NCI-H1694 treated with DMSO at 0.1 percent for 48 hours (cell line): Measurements from ENCODE around the gene HK1.
A peak's percentile ranks its signal among the peaks of the same experiment; 100 is the strongest.
"Not testable (repeated sequence)": the region's sequence is repeated elsewhere in the genome, so short reads cannot be mapped to it uniquely, and the experiment has no call there.

Experiments used
- DNase-seq: peaks from one replicate; lab custom pipeline; 2025; lab: John Stamatoyannopoulos, UW

HK1 gene

GRCh38 chr10:69328380-69328735 lies 50.1 kb downstream of the HK1 start:
- DNase-seq: no peak

GRCh38 chr10:69328888-69329287 lies 50.6 kb downstream of the HK1 start:
- not testable (repeated sequence) for DNase-seq

DNA sequence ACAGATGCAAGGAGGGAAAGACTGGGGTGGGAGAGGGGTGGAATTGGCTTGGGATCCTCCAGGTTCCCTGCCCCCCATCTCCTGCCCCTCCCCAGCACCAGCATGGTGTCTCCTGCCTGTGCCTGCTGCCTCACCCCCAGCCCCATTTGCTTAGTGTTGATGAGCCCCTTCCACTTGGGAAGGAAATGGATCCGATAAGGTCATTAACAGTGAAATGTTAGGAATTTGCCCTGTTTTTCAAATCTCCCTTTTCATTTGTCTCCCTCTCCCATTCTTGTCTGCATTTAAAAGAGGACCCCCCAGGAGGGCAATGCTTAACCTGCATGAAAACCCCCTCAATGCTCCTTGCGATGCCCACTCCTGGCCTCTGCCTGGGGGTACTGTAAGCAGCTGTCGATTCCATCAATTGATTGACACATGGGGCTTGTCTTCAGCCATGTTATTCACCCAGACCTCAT lies 51.5 kb downstream of the HK1 start:
- no peak for DNase-seq

DNA sequence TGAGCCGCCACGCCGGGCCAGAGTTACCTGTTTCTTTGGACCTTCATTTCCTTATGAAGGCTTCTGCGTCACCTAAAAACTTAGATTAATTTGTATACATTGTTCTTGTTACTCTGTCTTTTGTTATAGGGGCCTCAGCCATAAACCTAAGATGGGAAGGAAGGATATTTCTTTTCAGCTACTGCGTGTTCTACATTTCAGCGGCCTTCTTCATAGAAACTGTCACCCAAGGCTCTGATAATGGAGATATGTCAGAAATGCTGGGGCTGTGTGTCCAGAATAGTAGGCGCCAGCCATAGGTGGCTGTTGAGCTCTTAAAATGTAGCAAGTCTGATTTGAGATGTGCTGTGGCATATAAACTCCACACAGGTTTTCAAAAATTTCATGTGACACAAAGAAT lies 52.9 kb downstream of the HK1 start:
- DNase-seq: no peak

- DNase-seq: no peak
These were observed 54.1 kb downstream of the HK1 start for GRCh38 chr10:69332278-69333010.

DNA sequence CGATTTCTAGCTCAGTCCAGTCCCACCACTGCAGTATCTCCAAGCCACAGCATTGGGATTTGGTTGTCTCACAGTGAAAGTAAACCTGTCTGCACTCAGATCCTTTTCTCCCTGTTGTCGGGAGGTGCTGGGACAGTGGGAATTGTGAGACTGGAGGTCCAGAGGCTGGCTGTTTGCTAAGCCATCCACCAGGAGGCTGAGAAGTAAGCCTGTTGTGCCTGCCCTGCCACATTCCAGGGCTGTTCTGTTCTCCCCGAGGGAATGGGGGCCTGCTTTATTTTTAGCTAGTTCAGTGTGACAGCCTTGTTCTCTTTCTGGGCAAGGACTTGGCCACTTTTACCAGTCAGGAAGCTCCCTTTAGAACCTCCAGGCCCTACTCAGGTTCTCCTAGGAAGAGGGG lies 54.9 kb downstream of the HK1 start:
- no peak for DNase-seq

GRCh38 chr10:69333865-69334301 lies 55.6 kb downstream of the HK1 start:
- DNase-seq: not testable (repeated sequence)

- no peak for DNase-seq
These were observed 56.2 kb downstream of the HK1 start for GRCh38 chr10:69334302-69335062.

DNA sequence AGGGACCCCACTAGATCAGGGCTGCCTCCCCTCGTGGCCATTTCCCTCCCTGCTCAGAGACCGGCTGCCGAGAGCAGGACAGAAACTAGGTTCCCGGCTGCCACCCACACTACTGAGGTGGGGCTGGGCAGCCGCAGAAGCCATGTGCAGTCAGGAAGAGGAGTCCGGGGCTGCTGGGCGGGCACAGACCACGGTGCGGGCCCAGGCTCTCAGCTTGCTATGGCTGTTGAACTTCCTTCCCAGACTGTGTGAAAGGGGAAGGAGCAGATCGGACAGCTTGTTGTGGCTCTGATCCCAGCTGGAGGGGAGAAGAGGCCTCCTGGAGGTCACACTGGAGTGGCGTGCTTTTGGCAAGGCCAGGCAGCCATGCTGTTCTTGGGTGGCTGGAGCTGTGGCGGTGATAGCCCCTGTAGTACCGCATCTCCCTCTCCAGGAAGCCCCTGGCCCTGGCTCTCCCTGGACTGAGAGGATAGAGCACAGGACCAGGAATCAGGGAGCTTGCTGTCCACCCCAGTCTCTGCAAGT lies 56.8 kb downstream of the HK1 start:
- DNase-seq: no peak

GRCh38 chr10:69335613-69336012 lies 57.3 kb downstream of the HK1 start:
- no peak for DNase-seq

- DNase-seq: no peak
These were observed 58.6 kb downstream of the HK1 start for GRCh38 chr10:69336952-69337295.

DNA sequence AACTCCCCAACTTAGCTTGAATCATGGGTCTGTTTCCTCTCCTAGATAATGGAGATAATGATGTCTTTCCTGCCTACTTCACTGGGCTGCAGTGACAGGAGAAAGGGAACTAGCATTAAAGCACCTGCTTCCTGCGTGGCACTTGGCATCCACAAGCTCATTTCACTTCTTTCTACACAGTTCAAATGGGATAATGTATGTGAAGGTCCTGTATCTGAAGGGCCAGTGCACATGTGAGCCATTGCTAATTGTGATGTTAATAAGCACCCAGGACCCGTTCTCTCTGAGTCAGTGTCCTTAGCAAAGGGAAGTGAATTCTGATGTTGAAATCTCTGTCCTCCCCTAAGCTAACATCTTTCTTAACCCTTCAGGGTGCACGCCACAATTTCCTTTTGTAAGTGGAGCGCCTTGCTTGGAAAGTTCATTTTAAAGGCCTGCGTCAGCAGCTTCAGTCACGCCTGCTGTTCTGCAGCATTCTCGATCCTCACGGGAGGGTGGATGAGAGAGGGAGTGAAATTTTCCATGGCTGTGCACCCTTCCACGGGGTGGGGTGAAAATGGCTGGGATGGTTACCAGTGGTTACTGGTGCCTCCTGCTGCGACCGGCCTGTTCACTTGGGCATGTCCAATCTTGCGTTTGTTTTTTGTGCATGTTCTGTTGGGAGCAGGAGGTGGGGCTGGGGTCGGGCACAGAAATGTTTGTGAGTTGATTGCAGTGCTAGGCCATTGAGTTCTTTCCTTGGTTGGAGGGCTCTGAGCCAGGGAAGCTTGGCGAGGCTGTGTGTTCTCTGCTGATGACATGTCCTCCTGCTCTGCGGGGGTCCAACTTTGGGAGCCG lies 59.2 kb downstream of the HK1 start:
- peak; percentile 86 for DNase-seq

GRCh38 chr10:69338133-69338456 lies 59.8 kb downstream of the HK1 start:
- no peak for DNase-seq

GRCh38 chr10:69338547-69339450 lies 60.5 kb downstream of the HK1 start:
- DNase-seq: no peak

DNA sequence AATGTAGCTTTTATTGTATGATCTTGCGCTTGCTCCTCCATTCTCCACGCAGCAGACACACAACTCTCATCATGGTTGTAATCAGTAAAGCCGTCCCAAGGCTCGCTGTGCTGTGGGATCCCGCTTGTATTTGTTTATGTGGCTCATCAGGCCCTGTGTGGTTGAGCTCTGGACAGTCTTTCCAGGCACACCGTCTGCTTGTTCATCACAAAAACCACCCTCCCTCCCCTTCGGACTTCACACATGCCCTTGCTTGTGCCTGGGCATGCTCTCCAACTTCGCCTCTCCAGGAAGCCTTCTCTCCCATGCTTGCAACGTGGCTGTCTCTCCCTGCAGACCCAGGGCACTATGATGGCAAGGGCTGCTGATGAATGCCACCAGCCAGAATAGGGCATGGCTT lies 62.4 kb downstream of the HK1 start:
- no peak for DNase-seq

- DNase-seq: no peak
These were observed 65.6 kb downstream of the HK1 start for GRCh38 chr10:69343905-69344304.

- DNase-seq: no peak
These were observed 66.4 kb downstream of the HK1 start for GRCh38 chr10:69344591-69345252.

DNA sequence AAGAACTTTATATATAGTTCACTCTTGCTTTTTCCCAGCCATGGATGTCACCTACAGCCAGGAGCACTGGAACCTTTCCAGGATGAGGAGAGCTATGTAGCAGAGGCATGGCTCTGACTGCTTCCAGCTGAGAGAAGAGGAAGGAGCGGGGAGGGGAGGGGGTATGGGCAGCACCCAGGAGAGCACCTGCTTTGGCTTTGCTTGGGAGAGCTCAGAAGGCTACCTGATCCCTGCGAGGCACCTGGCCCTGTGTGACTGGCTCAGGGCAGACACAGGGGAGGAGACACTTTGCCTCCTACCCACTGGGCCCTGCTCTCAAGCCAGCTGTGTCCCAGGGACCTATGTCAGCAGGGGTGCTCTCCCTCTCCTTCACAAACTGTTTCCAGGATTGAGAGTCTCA lies 67.1 kb downstream of the HK1 start:
- no peak for DNase-seq

- DNase-seq: no peak
These were observed 67.7 kb downstream of the HK1 start for GRCh38 chr10:69345890-69346474.

DNA sequence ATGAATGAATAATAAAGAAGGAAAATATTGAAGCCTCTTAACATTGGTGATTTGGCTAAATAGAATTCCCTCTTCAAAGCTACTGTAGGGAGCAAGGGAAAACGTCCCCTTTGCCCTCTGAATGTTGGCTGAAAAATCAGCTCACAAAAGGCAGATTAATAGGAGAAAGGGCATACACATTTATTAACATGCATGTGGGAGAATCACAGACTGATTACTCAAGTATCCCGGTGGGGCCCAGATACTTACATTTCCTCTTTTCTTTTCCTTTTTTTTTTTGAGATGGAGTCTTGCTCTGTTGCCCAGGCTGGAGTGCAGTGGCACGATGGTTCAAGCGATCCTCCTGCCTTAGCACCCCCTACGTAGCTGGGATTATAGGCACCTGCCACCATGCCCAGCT lies 68.5 kb downstream of the HK1 start:
- DNase-seq: no peak
